Stimulated activated CD4-positive, alpha-beta T cell treated with anti-CD3 and anti-CD28 coated beads, TNF-alpha, amount 100 ng/mL, for 48 hours (primary cell): ENCODE measurements around the gene KRT23.
"Not testable (repeated sequence)": the region's sequence is repeated elsewhere in the genome, so short reads cannot be mapped to it uniquely, and the experiment has no call there.

Experiments used
- DNase-seq, 3 donors: peaks; one replicate each; pipeline ENCODE4 v3.0.0-alpha.2; 2020; ENCODE audit warnings: low read depth in 3 of 3

The KRT23 gene

GRCh38 chr17:40950176-40950575 is 12.7 kb upstream of the KRT23 start:
- no peak for DNase-seq

- DNase-seq, result no peak
Measured at GRCh38 chr17:40949418-40949817, 12.0 kb upstream of the KRT23 start.

DNA sequence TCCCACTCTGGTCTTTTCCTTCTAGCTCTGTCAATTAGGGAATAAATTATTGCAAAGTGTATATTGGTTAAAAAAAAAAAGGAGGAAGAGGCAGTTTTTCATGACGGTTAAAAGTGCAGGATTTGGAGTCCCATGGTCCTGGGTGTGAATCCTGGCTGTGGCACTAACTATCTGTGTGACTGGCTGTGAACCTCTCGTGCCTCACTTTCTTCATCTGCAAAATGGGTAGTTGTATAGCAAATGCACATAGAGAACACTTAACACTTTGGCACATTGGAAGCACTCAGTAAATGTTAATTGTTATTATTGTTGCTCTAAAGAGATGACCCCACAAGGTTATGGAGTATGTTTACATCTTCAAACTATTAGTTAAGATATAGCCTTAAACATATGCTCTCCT is 10.5 kb upstream of the KRT23 start:
- no peak for DNase-seq

DNA sequence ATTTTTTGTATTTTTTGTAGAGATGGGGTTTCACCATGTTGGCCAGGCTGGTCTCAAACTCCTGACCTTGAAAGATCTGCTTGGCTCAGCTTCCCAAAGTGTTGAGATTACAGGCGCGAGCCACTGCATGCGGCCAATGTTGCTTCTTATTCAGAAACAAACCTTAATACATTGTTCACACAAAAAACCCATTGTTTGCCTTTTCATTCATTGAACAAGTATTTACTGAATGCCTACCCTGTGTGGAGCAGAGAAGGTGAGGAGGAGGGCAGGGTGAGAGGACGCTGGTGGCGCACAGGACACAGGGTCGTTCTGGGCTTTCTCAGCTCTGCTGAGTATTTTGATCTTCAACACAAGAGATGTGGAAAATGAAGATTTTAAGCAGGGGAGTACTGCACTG is 8.0 kb upstream of the KRT23 start:
- no peak for DNase-seq

DNA sequence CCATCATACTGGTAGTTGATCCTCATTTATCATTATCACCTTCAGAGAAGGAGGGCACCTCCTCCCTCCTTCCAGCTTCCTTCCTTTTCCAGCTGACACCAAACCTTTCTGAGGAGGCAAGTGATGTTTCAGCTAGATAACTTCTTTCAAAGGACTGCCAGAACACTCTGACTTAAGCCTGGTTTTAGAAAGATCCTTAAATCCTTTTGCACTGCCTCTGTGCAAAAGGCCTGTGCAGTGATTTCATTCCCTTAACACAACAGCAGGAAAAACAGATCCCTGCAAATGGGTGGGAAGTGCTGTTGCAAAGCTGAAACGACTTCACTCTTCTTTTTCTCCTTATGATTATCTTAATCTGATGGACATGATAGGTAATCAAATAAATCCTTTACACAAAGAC is 7.1 kb upstream of the KRT23 start:
- no peak for DNase-seq

- DNase-seq, result no peak
Measured at GRCh38 chr17:40942553-40942952, 5.1 kb upstream of the KRT23 start.

DNA sequence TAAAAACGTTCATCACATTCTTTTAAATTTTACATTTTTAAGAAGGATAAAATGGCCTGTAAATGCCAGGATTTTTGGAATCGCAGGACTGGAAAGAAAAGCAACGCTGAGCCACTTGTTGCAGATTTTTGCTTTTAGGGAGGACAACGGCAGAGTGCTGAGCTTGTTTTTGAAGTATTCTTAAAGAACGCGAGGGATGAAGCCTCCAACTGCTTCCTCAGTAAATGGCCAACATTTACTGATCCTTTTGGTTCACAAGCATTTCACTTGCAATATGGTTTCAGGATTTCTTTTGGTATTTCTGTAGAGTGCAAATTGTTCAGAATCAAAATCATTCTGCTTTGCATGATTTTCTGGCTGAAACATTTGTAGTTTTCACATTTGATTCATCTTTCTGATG is 2.8 kb upstream of the KRT23 start:
- no peak for DNase-seq

- no peak for DNase-seq
Measured at GRCh38 chr17:40938981-40939380, 1.5 kb upstream of the KRT23 start.

GRCh38 chr17:40936976-40937375 is 470 bp downstream of the KRT23 start:
- no peak for DNase-seq

DNA sequence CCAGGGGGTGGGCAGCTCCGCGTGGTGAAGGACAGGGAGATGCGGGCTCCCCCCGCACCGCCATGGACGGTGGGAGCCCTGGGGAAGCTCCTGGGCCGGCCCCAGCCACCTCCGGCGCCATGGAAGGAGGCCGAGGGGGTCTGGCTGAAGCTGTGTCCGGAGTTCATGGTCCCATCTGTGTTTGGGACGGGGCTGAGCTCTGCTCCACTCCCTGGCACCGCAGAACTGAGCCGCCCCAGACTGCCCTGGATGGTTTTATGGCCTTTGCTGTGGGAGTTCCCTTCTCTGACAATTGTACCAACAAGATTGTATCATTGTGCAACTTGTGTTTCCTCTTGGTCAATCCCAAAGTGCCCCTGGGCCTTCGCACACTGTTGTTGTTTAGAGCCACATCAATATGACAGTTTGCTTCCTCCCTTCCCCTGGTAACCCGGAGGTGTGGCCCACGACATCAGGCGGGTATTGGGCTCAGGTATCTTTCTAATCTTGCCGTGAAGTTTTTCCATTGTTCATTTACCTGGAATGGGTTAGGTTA is 942 bp downstream of the KRT23 start:
- no peak for DNase-seq

- no peak for DNase-seq
Measured at GRCh38 chr17:40935624-40936023, 1.8 kb downstream of the KRT23 start.

- no peak for DNase-seq
Measured at GRCh38 chr17:40932608-40933007, 4.8 kb downstream of the KRT23 start.

DNA sequence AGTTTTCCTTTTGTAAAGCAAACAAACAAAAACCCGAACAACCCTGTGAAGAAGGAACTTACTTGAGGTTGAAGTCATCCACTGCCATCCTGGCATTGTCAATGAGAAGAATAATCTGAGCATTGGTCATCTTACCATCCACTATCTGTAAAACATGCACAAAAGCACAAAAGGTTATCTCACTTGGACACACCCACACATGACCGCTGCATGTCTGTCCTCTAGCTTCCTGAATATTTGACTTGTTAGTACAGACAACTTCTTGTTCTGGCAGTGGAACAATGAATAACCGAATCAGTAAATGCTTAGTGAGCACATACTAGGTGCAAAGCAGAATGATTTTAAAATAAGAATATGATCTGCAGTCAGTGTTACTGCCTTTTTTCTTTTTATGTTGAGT is 6.1 kb downstream of the KRT23 start:
- no peak for DNase-seq

GRCh38 chr17:40926341-40926740 is 11.1 kb downstream of the KRT23 start:
- DNase-seq, result no peak

GRCh38 chr17:40922239-40922638 is 15.2 kb downstream of the KRT23 start:
- DNase-seq, result no peak

- DNase-seq, result no peak
Measured at GRCh38 chr17:40921026-40921425, 16.4 kb downstream of the KRT23 start.

DNA sequence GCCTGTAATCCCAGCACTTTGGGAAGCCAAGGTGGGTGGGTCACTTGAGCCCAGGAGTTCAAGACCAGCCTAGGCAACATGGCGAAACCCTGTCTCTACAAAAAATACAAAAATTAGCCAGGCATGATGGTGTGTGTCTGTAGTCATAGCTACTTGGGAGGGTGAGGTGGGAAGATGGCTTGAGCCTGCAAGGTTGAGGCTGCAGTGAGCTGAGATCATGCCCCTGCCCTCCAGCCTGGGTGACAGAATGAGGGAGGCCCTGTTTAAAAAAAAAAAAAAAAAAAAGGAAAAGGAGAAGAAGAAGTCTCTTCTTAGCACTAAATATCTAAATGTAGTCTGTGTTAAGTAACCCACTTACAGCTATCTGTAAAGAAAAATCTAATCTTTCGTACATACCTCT is 20.3 kb downstream of the KRT23 start:
- not testable (repeated sequence) for DNase-seq

DNA sequence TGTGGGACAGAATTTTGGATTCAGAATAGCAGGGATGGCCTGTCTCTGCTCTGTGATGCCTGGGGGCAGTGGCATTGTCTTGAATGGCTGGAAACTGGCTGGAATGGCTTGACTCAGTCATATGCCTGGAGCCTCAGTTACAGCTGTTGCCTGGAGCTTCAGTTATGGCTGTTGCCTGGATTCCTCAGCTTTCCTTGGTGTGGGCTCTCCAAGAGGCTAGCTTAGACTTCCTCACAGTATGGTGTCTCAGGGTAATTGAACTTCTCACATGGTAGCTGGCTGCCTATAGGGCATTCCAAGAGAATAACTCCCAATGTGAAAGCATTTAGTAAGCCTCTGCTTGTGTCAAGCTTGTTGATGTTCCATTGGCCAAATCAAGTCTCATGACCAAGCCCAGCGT is 21.1 kb downstream of the KRT23 start:
- no peak for DNase-seq

DNA sequence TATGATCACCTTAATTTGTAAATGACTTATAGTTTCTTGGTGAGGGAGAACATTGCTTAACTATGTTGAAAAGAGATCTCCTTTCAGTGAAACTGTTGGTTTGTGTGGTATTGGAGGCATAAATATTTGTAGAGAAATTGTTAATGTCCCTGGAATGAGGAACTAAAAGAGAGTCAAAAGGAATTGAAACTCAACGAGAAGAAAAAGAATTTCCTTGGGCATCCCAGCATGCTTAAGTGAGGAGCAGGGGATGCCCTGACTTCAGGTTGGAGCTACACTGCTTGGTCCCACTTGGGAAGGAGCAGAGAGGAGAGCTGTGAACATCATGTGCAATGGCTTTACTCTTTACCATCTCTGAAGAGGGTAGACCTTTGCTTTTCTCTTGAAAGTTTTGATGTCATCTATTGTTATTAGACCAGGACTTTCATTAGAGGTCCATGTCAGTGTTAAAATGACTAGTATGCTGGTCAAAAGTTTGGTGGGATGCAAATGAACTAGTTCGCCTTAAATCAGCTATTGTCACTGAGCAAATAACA is 21.7 kb downstream of the KRT23 start:
- DNase-seq, result no peak

- no peak for DNase-seq
Measured at GRCh38 chr17:40915199-40915661, 22.2 kb downstream of the KRT23 start.

GRCh38 chr17:40914075-40914855 is 23.2 kb downstream of the KRT23 start:
- no peak for DNase-seq

DNA sequence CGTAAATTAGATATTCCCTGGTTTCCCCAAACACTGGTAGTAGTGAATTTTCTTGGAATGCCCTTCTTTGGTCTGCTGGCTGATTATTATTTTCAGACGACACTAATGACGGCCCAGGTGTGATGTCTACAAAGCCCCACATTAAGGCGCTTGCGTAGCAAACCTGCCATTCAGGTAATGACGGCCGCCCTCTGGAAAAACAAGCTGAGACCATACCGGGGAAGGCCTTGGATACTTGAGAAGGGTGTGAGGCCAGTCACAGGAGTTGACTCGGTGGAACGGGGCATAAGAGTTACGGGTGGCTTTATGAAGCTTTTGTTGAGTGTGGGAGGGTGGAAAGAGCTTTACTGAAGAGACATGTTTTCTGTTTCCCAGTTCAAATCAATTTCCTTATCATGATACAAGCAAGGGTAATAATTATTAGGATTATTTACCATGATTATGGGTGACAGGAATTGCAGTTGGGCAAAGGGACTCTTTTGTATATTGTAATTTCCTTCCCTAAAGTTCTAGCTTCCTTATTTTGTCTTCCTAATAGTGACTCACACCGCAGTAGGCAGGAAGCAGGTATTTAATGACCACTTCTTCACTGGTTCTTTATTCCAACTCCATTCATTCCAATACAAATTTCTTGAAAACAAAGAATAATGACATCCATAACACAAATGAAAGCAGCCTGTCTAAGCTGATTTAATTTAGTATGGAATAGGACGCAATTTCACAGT is 24.8 kb downstream of the KRT23 start:
- DNase-seq, result no peak

DNA sequence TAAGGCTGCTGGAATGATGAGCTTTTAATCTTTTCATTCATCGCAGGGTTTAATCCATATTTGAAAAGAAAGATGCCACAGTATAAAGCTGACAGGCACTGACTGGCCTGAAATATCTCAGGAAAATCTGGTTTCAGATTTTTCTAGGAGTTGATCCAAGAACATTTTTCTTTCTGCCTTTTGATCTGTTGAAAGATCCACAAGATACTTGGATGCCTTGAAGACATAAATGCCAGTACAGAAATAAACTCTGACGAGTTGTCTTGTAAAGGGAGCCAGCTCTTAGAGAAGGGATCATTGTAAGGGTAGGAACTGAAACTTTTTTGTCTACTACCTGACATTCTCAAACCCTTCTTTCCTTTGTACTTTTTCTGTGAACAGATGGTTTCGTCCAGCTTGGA is 27.0 kb downstream of the KRT23 start:
- DNase-seq, result no peak
